ENCODE measurements around the gene FBXO5.
"Not testable (repeated sequence)": the region's sequence is repeated elsewhere in the genome, so short reads cannot be mapped to it uniquely, and the experiment has no call there.

DNA sequence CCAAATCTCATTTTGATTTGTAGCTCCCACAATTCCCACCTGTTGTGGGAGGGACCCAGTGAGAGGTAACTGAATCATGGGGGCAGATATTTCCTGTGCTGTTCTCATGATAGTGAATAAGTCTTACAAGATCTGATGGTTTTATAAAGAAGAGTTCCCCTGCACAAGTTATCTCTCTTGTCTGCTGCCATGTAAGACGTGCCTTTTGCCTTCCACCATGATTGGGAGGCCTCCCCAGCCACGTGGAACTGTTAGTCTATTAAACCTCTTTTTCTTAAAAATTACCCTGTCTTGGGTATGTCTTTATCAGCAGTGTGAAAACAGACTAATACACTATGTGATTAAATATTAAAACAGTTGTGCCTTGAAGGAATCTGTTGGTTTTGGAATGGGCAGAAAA, 16.7 kb upstream of the FBXO5 start:
- TF ChIP-seq TAF1 (conservative IDR thresholded peaks at IDR 0.05); CTCF (IDR thresholded peaks at IDR 0.05; ENCODE audit: low read depth, low read length, missing input control); SP1 (IDR thresholded peaks at IDR 0.05); RXRA (IDR thresholded peaks at IDR 0.05); YY1 (IDR thresholded peaks at IDR 0.05); GABPA (IDR thresholded peaks at IDR 0.05 in 1 of 2, conservative IDR thresholded peaks at IDR 0.05 in 1 of 2); RAD21 (IDR thresholded peaks at IDR 0.05); EGR1 (IDR thresholded peaks at IDR 0.05; ENCODE audit: low read depth in 2 of 2); FOXA1 (IDR thresholded peaks at IDR 0.05); MAX (IDR thresholded peaks at IDR 0.05); JUND (IDR thresholded peaks at IDR 0.05): not testable (repeated sequence)
- TF ChIP-seq, protein P1, sequence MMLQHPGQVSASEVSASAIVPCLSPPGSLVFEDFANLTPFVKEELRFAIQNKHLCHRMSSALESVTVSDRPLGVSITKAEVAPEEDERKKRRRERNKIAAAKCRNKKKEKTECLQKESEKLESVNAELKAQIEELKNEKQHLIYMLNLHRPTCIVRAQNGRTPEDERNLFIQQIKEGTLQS (IDR thresholded peaks at IDR 0.05) = not testable (repeated sequence)
